K562 (cell line): ENCODE data around the gene TUBB4B. TPM values are rescaled to one million over a fixed set of nuclear protein-coding genes. Genes with fewer than 3 reads are reported as not detected.

ENCODE experiments used
- ADNP ChIP-seq: fragments of 200-800 bp; sonication (Bioruptor generic); IDR thresholded peaks from 2 replicates; pipeline ENCODE4 v1.6.1; 2016; ENCODE audit warnings: missing genetic modification characterization, missing compliant biosample characterization
- CBFA2T3 ChIP-seq: fragments of 450-650 bp; IDR thresholded peaks from 2 replicates; pipeline ENCODE4 v1.6.1; 2017
- CTBP1 ChIP-seq: fragments of 450-650 bp; IDR thresholded peaks from 2 replicates; pipeline ENCODE4 v1.6.1; 2016; ENCODE audit warnings: borderline replicate concordance
- E4F1 ChIP-seq: fragments of 250-450 bp; sonication (Bioruptor Pico); IDR thresholded peaks from 2 replicates; pipeline ENCODE4 v1.5.0; 2021; ENCODE audit warnings: mild to moderate bottlenecking, borderline replicate concordance
- EP400 ChIP-seq: fragments of 450-650 bp; IDR thresholded peaks from 2 replicates; pipeline ENCODE4 v1.6.1; 2017; ENCODE audit warnings: antibody characterized with exemption, mild to moderate bottlenecking, moderate library complexity
- FOXM1 ChIP-seq, 2 experiments: fragments of 450-650 bp in 1 of 2; sonication (generic) in 1 of 2; formaldehyde crosslinking in 1 of 2; IDR thresholded peaks; 2 replicates each; pipeline versions ENCODE4 v1.6.1 to v1.9.0; 2017 to 2022; ENCODE audit warnings: low read depth in 2 of 2, mild to moderate bottlenecking in 2 of 2, missing genetic modification reagents in 1 of 2, moderate library complexity in 1 of 2
- GATA2 ChIP-seq: sonication (generic); formaldehyde crosslinking; IDR thresholded peaks from 2 replicates; pipeline ENCODE4 v1.4.0; 2020; ENCODE audit warnings: mild to moderate bottlenecking, missing genetic modification reagents
- GTF2F1 ChIP-seq: IDR thresholded peaks from 2 replicates; pipeline ENCODE4 v1.6.1; 2011; ENCODE audit warnings: low read depth, low read length, improper control_type of control experiment
- ILK ChIP-seq: fragments of 450-650 bp; IDR thresholded peaks from 2 replicates; pipeline ENCODE4 v1.6.1; 2016; ENCODE audit warnings: missing genetic modification characterization, low read depth, mild to moderate bottlenecking, missing compliant biosample characterization, moderate library complexity, borderline replicate concordance
- NFIX ChIP-seq: fragments of 250-450 bp; sonication (Bioruptor Pico); IDR thresholded peaks from 2 replicates; pipeline ENCODE4 v1.4.0; 2020; ENCODE audit warnings: low read depth, mild to moderate bottlenecking, moderate library complexity
- POLR2AphosphoS5 ChIP-seq: IDR thresholded peaks from 2 replicates; pipeline ENCODE4 v1.6.1; 2011; ENCODE audit warnings: mild to moderate bottlenecking, low read depth, low read length, moderate library complexity; ENCODE audit not compliant: control insufficient read depth, insufficient read depth
- POLR3G ChIP-seq: IDR thresholded peaks from 2 replicates; pipeline ENCODE4 v1.6.1; 2011; ENCODE audit not compliant: insufficient read length, insufficient replicate concordance; ENCODE audit errors: extremely low read depth
- SMARCE1 ChIP-seq: fragments of 450-650 bp; IDR thresholded peaks from 2 replicates; pipeline ENCODE4 v1.7.1; 2016; ENCODE audit warnings: mild to moderate bottlenecking
- SRF ChIP-seq, 2 experiments: fragments of 250-450, 450-650 bp in 1 of 2; sonication (Bioruptor Pico) in 1 of 2; sonication (generic) in 1 of 2; formaldehyde crosslinking; IDR thresholded peaks; 2 replicates each; pipeline versions ENCODE4 v1.5.0 to v1.5.1; 2020 to 2022; ENCODE audit warnings: mild to moderate bottlenecking in 1 of 2, missing genetic modification reagents in 1 of 2
- SRSF7 ChIP-seq: fragments of 200-400 bp; formaldehyde crosslinking; optimal IDR thresholded peaks from 2 replicates; pipeline ENCODE3; 2017; ENCODE audit warnings: mild to moderate bottlenecking, low read depth, low read length
- TCF15 ChIP-seq: fragments of 250-450 bp; sonication (Bioruptor Pico); IDR thresholded peaks from 2 replicates; pipeline ENCODE4 v1.8.0; 2022; ENCODE audit warnings: moderate library complexity, mild to moderate bottlenecking, inconsistent platforms
- THRA ChIP-seq: fragments of 450-650 bp; IDR thresholded peaks from 2 replicates; pipeline ENCODE4 v1.6.1; 2017; ENCODE audit warnings: mild to moderate bottlenecking, moderate library complexity
- TRIM25 ChIP-seq: fragments of 450-650 bp; IDR thresholded peaks from 2 replicates; pipeline ENCODE4 v1.7.0; 2016; ENCODE audit warnings: borderline replicate concordance
- ZBED1 ChIP-seq: IDR thresholded peaks from 2 replicates; pipeline ENCODE4 v1.6.1; 2014
- ZEB2 ChIP-seq: fragments of 450-650 bp; IDR thresholded peaks from 2 replicates; pipeline ENCODE4 v1.6.1; 2016
- ZNF277 ChIP-seq: fragments of 250-450 bp; sonication (Bioruptor Pico); IDR thresholded peaks from 2 replicates; pipeline ENCODE4 v1.8.0; 2022; ENCODE audit warnings: inconsistent platforms, mild to moderate bottlenecking, moderate library complexity, borderline replicate concordance
- ZSCAN29 ChIP-seq: fragments of 450-650 bp; IDR thresholded peaks from 2 replicates; pipeline ENCODE4 v1.6.1; 2017
- polyA plus RNA-seq, 8 experiments: library from polyadenylated mRNA; depleted of rRNA in 4 of 8; stranded (reverse) in 5 of 8; unstranded in 3 of 8; fragments of >200 nt; fragmentation: Nextera tagmentation in 2 of 8; fragmentation: Illumina TruSeq in 1 of 8; extraction: Ambion mirVana in 2 of 8; extraction: Trizol in 1 of 8; gene quantifications; 2 replicates each; pipeline versions ENCODE4 v1.2.1 to v1.2.3, GENCODE V29; 2011 to 2014; ENCODE audit warnings: inconsistent platforms in 1 of 8, missing spikeins in 1 of 8
- total RNA-seq, 7 experiments: library from RNA; depleted of rRNA in 6 of 7; stranded (reverse); fragments of >200 nt in 6 of 7; fragmentation: Illumina TruSeq in 2 of 7; extraction: Trizol in 2 of 7; gene quantifications; 2 replicates each; pipeline versions ENCODE4 v1.2.1 to v1.2.3, GENCODE V29; 2011 to 2021; ENCODE audit warnings: low replicate concordance in 1 of 7

The TUBB4B gene
- total and polyA plus RNA-seq, 9 of the 15 experiments (the other 6 are each of a cell fraction or from before 2014, with no cell fraction given), result 24.1 to 443 (median 268) TPM

GRCh38 chr9:137240318-137240840, 708 bp upstream of the TUBB4B start (continued):
- TF ChIP-seq E4F1 (no peak), NFIX (CRISPR knock-in tag) (0 out of 2 replicates have a peak, but pooled peaks have one; percentile 23), ADNP (no peak), ILK (tag) (no peak), TCF15 (CRISPR knock-in tag) (no peak), SRSF7 (no peak), CBFA2T3 (peak; percentile 36; the same call in 1 of the 2 replicates), ZEB2 (no peak), ZSCAN29 (no peak), GTF2F1 (no peak), SMARCE1 (no peak), CTBP1 (peak; percentile 94), FOXM1 (IDR thresholded peaks at IDR 0.05; ENCODE audit: low read depth) (no peak), FOXM1 (CRISPR knock-in tag; IDR thresholded peaks at IDR 0.05; ENCODE audit: low read depth) (no peak), ZBED1 (peak; percentile 77; the same call in 1 of the 2 replicates), TRIM25 (no peak), GATA2 (CRISPR knock-in tag) (no peak), SRF (CRISPR knock-in tag; IDR thresholded peaks at IDR 0.05) (no peak), ZNF277 (CRISPR knock-in tag) (no peak), THRA (no peak), POLR2AphosphoS5 (peak; percentile 53; the same call in 1 of the 2 replicates), EP400 (no peak), POLR3G (no peak)
